HepG2 (cell line): Measurements from ENCODE around the gene NDUFB11. TPM values are rescaled to one million over a fixed set of nuclear protein-coding genes. Genes with fewer than 3 reads are reported as not detected.

Experiments
- AHR ChIP-seq: IDR thresholded peaks from 2 replicates; pipeline ENCODE4 v1.6.1; 2018; ENCODE audit warnings: missing genetic modification reagents, missing compliant biosample characterization
- ARID2 ChIP-seq: sonication (generic); formaldehyde crosslinking; IDR thresholded peaks from 2 replicates; pipeline ENCODE4 v1.8.1; 2022; ENCODE audit warnings: mild to moderate bottlenecking, missing genetic modification reagents, borderline replicate concordance
- FIP1L1 ChIP-seq: fragments of 200-400 bp; formaldehyde crosslinking; IDR thresholded peaks from 2 replicates; pipeline ENCODE4 v1.6.1; 2018; ENCODE audit warnings: low read depth, mild to moderate bottlenecking, low read length, moderate library complexity, borderline replicate concordance; ENCODE audit not compliant: insufficient read depth
- FOSL2 ChIP-seq: sonication (generic); formaldehyde crosslinking; IDR thresholded peaks from 2 replicates; pipeline ENCODE4 v1.4.0; 2020; ENCODE audit warnings: missing genetic modification reagents
- HNRNPLL ChIP-seq: fragments of 200-400 bp; formaldehyde crosslinking; IDR thresholded peaks from 2 replicates; pipeline ENCODE4 v1.6.1; 2017; ENCODE audit warnings: mild to moderate bottlenecking, low read depth, low read length; ENCODE audit not compliant: poor library complexity, severe bottlenecking
- MYC ChIP-seq: sonication (generic); formaldehyde crosslinking; IDR thresholded peaks from 2 replicates; pipeline ENCODE4 v1.9.0; 2021; ENCODE audit warnings: missing genetic modification reagents, borderline replicate concordance
- NFE2L1 ChIP-seq: sonication (generic); formaldehyde crosslinking; IDR thresholded peaks from 2 replicates; pipeline ENCODE4 v1.4.0; 2020; ENCODE audit warnings: missing genetic modification reagents, mild to moderate bottlenecking, borderline replicate concordance
- NR2C2 ChIP-seq: sonication (generic); formaldehyde crosslinking; IDR thresholded peaks from 2 replicates; pipeline ENCODE4 v1.4.0; 2020; ENCODE audit warnings: missing genetic modification reagents, mild to moderate bottlenecking, moderate library complexity, borderline replicate concordance
- PRDM10 ChIP-seq: sonication (generic); formaldehyde crosslinking; IDR thresholded peaks from 2 replicates; pipeline ENCODE4 v1.4.0; 2020; ENCODE audit warnings: low read depth, missing genetic modification reagents
- SOX6 ChIP-seq, 2 experiments: fragments of 450-650 bp in 1 of 2; sonication (generic) in 1 of 2; formaldehyde crosslinking in 1 of 2; IDR thresholded peaks; 2 replicates each; pipeline versions ENCODE4 v1.4.0 to v1.6.1; 2017 to 2020; ENCODE audit warnings: antibody characterized with exemption in 1 of 2, mild to moderate bottlenecking in 1 of 2, missing genetic modification reagents in 1 of 2
- SP5 ChIP-seq: IDR thresholded peaks from 2 replicates; pipeline ENCODE4 v1.6.1; 2016; ENCODE audit warnings: low read depth, borderline replicate concordance
- ZMYM3 ChIP-seq: sonication (generic); formaldehyde crosslinking; IDR thresholded peaks from 2 replicates; pipeline ENCODE4 v1.5.1; 2020; ENCODE audit warnings: mild to moderate bottlenecking, missing genetic modification reagents
- ZNF30 ChIP-seq: sonication (generic); formaldehyde crosslinking; IDR thresholded peaks from 2 replicates; pipeline ENCODE4 v1.5.0; 2020; ENCODE audit warnings: mild to moderate bottlenecking, missing genetic modification reagents
- ZNF343 ChIP-seq: sonication (generic); formaldehyde crosslinking; IDR thresholded peaks from 2 replicates; pipeline ENCODE4 v1.4.0; 2020; ENCODE audit warnings: mild to moderate bottlenecking, missing genetic modification reagents
- ZNF432 ChIP-seq: sonication (generic); formaldehyde crosslinking; IDR thresholded peaks from 2 replicates; pipeline ENCODE4 v1.5.0; 2020; ENCODE audit warnings: missing genetic modification reagents, mild to moderate bottlenecking, borderline replicate concordance
- ZNF747 ChIP-seq: sonication (generic); formaldehyde crosslinking; IDR thresholded peaks from 2 replicates; pipeline ENCODE4 v1.8.1; 2023; ENCODE audit warnings: missing genetic modification reagents, mild to moderate bottlenecking, borderline replicate concordance
- polyA plus RNA-seq, 8 experiments: library from polyadenylated mRNA; depleted of rRNA in 3 of 8; stranded (reverse) in 7 of 8; unstranded in 1 of 8; fragments of >200 nt; fragmentation: Illumina TruSeq in 4 of 8; extraction: Trizol in 4 of 8; gene quantifications; 2 replicates each; pipeline versions ENCODE4 v1.2.1 to v1.2.3, GENCODE V29; 2011 to 2016; ENCODE audit warnings: low read depth in 4 of 8, missing spikeins in 1 of 8, mixed read lengths in 1 of 8; ENCODE audit not compliant: insufficient read depth in 1 of 8
- total RNA-seq, 5 experiments: library from RNA; depleted of rRNA; stranded (reverse); fragments of >200 nt; fragmentation: Illumina TruSeq; extraction: Trizol; gene quantifications; 2 replicates each; pipeline ENCODE4 v1.2.3, GENCODE V29; 2016; ENCODE audit warnings: low read depth in 1 of 5
- TF ChIP-seq, protein P1 (sequence below): sonication (generic); formaldehyde crosslinking; IDR thresholded peaks from 2 replicates; pipeline ENCODE4 v1.4.0; 2020; ENCODE audit warnings: missing genetic modification reagents
- TF ChIP-seq, protein P2 (sequence below): sonication (generic); formaldehyde crosslinking; IDR thresholded peaks from 2 replicates; pipeline ENCODE4 v1.5.1; 2020; ENCODE audit warnings: mild to moderate bottlenecking, missing genetic modification reagents, moderate library complexity
- TF ChIP-seq, protein P3 (sequence below): IDR thresholded peaks from 2 replicates; pipeline ENCODE4 v1.6.1; 2016; ENCODE audit warnings: missing genetic modification reagents, missing compliant biosample characterization

NDUFB11 gene
- total and polyA plus RNA-seq, 2 of the 13 experiments (the other 11 are each of a cell fraction or from before 2014, with no cell fraction given): 46.6 to 100 TPM

GRCh38 chrX:47190445-47191269 is 46.2 kb upstream of the NDUFB11 start (continued):
- TF ChIP-seq ARID2 (CRISPR knock-in tag): no peak
- 0 out of 2 replicates have a peak, but pooled peaks have one; percentile 31 for TF ChIP-seq FOSL2
- peak; percentile 98 for TF ChIP-seq MYC (CRISPR knock-in tag)
- TF ChIP-seq, protein P1, sequence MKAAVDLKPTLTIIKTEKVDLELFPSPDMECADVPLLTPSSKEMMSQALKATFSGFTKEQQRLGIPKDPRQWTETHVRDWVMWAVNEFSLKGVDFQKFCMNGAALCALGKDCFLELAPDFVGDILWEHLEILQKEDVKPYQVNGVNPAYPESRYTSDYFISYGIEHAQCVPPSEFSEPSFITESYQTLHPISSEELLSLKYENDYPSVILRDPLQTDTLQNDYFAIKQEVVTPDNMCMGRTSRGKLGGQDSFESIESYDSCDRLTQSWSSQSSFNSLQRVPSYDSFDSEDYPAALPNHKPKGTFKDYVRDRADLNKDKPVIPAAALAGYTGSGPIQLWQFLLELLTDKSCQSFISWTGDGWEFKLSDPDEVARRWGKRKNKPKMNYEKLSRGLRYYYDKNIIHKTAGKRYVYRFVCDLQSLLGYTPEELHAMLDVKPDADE (CRISPR knock-in tag): no peak
- TF ChIP-seq, protein P2, sequence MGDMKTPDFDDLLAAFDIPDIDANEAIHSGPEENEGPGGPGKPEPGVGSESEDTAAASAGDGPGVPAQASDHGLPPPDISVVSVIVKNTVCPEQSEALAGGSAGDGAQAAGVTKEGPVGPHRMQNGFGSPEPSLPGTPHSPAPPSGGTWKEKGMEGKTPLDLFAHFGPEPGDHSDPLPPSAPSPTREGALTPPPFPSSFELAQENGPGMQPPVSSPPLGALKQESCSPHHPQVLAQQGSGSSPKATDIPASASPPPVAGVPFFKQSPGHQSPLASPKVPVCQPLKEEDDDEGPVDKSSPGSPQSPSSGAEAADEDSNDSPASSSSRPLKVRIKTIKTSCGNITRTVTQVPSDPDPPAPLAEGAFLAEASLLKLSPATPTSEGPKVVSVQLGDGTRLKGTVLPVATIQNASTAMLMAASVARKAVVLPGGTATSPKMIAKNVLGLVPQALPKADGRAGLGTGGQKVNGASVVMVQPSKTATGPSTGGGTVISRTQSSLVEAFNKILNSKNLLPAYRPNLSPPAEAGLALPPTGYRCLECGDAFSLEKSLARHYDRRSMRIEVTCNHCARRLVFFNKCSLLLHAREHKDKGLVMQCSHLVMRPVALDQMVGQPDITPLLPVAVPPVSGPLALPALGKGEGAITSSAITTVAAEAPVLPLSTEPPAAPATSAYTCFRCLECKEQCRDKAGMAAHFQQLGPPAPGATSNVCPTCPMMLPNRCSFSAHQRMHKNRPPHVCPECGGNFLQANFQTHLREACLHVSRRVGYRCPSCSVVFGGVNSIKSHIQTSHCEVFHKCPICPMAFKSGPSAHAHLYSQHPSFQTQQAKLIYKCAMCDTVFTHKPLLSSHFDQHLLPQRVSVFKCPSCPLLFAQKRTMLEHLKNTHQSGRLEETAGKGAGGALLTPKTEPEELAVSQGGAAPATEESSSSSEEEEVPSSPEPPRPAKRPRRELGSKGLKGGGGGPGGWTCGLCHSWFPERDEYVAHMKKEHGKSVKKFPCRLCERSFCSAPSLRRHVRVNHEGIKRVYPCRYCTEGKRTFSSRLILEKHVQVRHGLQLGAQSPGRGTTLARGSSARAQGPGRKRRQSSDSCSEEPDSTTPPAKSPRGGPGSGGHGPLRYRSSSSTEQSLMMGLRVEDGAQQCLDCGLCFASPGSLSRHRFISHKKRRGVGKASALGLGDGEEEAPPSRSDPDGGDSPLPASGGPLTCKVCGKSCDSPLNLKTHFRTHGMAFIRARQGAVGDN (CRISPR knock-in tag): peak; percentile 80
- TF ChIP-seq NR2C2: peak; percentile 55
- TF ChIP-seq ZMYM3 (CRISPR knock-in tag): peak; percentile 52; the same call in 1 of the 2 replicates
- no peak for TF ChIP-seq SP5 (CRISPR knock-in tag)
- TF ChIP-seq ZNF30: no peak
- 0 out of 2 replicates have a peak, but pooled peaks have one; percentile 61 for TF ChIP-seq AHR (CRISPR knock-in tag)
- no peak for TF ChIP-seq SOX6 (IDR thresholded peaks at IDR 0.05)
- TF ChIP-seq SOX6 (CRISPR knock-in tag; IDR thresholded peaks at IDR 0.05): peak; percentile 25; the same call in 1 of the 2 replicates
- peak; percentile 69 for TF ChIP-seq HNRNPLL
- no peak for TF ChIP-seq ZNF747 (CRISPR knock-in tag)
- TF ChIP-seq FIP1L1: no peak
- no peak for TF ChIP-seq ZNF343
- TF ChIP-seq ZNF432 (CRISPR knock-in tag): no peak
- TF ChIP-seq PRDM10 (CRISPR knock-in tag): peak; percentile 100
- TF ChIP-seq, protein P3, sequence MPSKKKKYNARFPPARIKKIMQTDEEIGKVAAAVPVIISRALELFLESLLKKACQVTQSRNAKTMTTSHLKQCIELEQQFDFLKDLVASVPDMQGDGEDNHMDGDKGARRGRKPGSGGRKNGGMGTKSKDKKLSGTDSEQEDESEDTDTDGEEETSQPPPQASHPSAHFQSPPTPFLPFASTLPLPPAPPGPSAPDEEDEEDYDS (CRISPR knock-in tag): peak; percentile 71
- TF ChIP-seq NFE2L1 (CRISPR knock-in tag): no peak
